Activated naive CD4-positive, alpha-beta T cell treated with anti-CD3 and anti-CD28 coated beads, Interleukin-2, amount 10 ng/mL, durations not matched to agents 7 days and 5 days (primary cell): ENCODE results near the gene FYCO1.

ENCODE experiments used
- CTCF ChIA-PET: fragments of 350-600 bp; sonication (Branson Sonifier 250); formaldehyde crosslinking; loops from one replicate; lab custom pipeline; 2021; ENCODE audit warnings: antibody characterized with exemption; lab: Charles Lee
- DNase-seq: peaks from one replicate; pipeline ENCODE4 v3.0.0-alpha.2; 2020
- H3K27ac Mint-ChIP-seq: one replicate; pipeline ENCODE4 v1.8.0; 2021; ENCODE audit warnings: mild to moderate bottlenecking, moderate library complexity, mixed read lengths
- H3K27me3 Mint-ChIP-seq: one replicate; pipeline ENCODE4 v1.8.0; 2021; ENCODE audit warnings: mild to moderate bottlenecking, mixed read lengths
- H3K36me3 Mint-ChIP-seq: one replicate; pipeline ENCODE4 v1.8.0; 2021; ENCODE audit warnings: mixed read lengths
- H3K4me1 Mint-ChIP-seq: one replicate; pipeline ENCODE4 v1.8.0; 2021; ENCODE audit warnings: mixed read lengths
- H3K4me3 Mint-ChIP-seq: one replicate; pipeline ENCODE4 v1.8.0; 2021; ENCODE audit warnings: mild to moderate bottlenecking, moderate library complexity, mixed read lengths
- H3K9me3 Mint-ChIP-seq: one replicate; pipeline ENCODE4 v1.8.0; 2021; ENCODE audit warnings: mixed read lengths

FYCO1 gene

DNA sequence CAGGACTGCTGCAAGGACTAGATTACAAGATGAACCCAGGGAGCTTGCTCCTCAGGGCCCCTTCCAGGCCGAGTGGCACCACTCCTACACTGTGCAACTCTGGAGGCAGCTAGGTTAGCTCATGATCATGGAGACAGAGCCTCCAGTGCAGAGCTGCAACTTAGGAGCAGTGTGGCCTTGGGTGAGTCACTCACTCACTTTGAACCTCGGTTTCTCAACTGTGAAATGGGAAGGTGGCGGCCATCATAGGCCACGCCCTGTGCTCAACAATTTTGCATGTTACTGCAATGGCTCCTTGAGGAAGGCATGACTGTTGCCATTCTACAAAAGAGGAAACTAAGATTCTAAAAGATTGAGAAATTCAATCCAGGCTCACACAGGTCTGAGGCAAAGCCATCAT is 63.5 kb downstream of the FYCO1 start:
- no peak for DNase-seq
- Mint-ChIP-seq H3K27me3 (no peaks in the 10 kb centered on the region), H3K27ac (no peak overlapping the region), H3K4me1 (no peaks in the 10 kb centered on the region), H3K4me3 (no peak overlapping the region), H3K36me3 (peaks cover 71% of the 10 kb centered on the region), H3K9me3 (no peaks in the 10 kb centered on the region)
- CTCF ChIA-PET, result interaction anchor here (1.0 to 10.0 kb wide), 3 partner anchors 146 to 171 kb away, joined by 4 to 87 read pairs (median 86); no protein-coding TSS in a partner anchor

DNA sequence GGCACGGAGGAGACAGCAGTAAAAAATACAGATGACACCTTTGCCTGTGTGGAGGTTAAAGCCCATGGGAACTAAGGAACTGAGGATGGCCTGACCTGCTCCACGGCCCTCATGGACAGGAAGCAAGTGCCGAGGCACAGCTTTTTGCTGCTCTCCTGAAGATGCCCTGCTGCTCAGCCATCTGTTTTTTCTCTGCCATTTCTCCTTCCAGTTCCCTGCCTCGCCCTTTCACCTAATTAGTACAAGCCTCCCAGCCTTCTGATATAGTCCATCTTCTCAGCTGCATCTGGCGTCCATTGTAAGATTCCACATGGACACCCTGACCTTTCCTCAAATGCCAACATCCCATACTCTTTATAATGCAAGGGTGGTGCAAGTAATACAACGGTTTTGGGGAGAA is 64.1 kb downstream of the FYCO1 start:
- Mint-ChIP-seq H3K4me3 (no peak overlapping the region), H3K27me3 (no peaks in the 10 kb centered on the region), H3K27ac (no peak overlapping the region), H3K4me1 (no peaks in the 10 kb centered on the region), H3K36me3 (peaks cover 74% of the 10 kb centered on the region), H3K9me3 (no peaks in the 10 kb centered on the region)
- CTCF ChIA-PET, result interaction anchor here (1.0 to 10.0 kb wide), 3 partner anchors 147 to 170 kb away, joined by 4 to 87 read pairs (median 86); no protein-coding TSS in a partner anchor
- no peak for DNase-seq

DNA sequence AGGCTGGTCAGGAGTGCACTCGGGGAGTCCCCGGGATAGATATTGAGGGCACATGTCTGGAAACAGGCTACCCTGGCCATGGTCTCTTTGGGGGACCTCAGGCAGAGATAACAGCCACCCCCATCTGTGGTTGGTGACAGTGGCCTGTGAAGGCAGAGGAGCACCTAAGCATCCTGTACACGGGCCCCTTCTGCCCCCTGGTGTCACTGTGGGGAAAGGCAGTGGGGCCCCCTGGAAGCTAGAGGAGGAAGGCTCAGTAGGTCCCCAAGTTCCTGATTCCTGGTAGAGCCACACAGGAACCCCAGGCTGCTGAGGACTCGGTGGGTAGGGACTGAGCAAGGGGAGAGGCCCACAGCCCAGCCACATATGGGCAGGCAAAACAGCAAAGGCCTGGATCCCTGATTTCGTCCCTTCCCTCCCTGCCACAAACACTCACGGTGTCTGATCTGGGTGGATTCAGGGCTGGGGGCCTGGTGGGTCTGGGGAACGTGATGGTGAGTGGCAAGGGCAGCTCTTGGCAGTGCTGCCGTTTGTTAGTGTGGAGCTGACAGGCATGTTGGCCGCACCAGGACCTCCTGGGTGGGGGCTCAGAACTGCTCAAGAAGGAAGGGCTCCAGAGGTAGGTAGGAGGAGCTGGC is 66.5 kb downstream of the FYCO1 start:
- Mint-ChIP-seq H3K9me3 (no peaks in the 10 kb centered on the region), H3K4me1 (no peaks in the 10 kb centered on the region), H3K4me3 (no peak overlapping the region), H3K36me3 (peaks cover 70% of the 10 kb centered on the region), H3K27me3 (no peaks in the 10 kb centered on the region), H3K27ac (no peak overlapping the region)
- peak; percentile 78 for DNase-seq
- CTCF ChIA-PET, result interaction anchor here (0.6 to 10.0 kb wide), 17 partner anchors 10 to 258 kb away, joined by 3 to 87 read pairs (median 3); partner anchors contain the start of gene LZTFL1

DNA sequence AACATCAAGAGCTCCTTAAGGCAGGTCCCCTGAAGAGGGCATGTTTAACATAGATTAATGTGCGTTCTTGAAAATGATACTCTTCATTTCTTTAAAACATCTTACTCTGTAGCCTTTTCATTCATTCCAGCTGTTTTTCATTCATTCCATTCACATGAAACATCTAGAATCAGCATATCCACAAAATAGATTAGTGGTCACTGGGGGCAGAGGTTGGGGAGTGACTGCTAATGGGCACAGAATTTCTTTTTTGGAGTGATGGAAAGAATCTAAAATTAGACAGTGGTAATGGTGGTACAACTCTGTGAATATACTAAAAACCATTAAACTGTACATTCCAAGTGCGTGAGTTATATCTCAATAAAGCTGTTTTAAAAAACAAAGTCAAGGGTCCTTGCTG is 67.7 kb downstream of the FYCO1 start:
- Mint-ChIP-seq H3K4me1 (no peaks in the 10 kb centered on the region), H3K27me3 (no peaks in the 10 kb centered on the region), H3K36me3 (peaks cover 65% of the 10 kb centered on the region)

DNA sequence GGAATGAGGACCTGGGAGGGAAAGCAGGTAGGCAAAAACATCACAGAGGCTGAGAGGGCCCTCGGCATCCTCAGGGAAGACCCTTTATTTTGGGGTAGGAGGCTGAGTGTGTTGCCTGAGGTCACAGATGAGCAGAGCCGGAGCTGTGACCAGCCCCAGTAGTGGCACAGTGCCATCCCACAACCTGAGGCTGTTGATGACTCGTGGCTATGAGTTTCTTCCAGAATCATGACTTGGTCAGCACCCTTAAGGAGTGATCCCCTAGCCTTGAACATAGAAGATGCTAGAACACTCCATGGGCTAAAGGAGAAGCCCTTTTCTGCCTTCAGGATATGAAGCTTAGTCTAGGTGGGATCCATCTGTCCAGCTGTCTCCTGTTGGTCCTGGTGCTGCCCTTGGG is 71.9 kb downstream of the FYCO1 start:
- no peak for DNase-seq
- H3K4me1 Mint-ChIP-seq, result peaks cover 9% of the 10 kb centered on the region
- H3K36me3 Mint-ChIP-seq, result peaks cover 63% of the 10 kb centered on the region
- no peak overlapping the region for H3K4me3 Mint-ChIP-seq
- H3K9me3 Mint-ChIP-seq, result no peaks in the 10 kb centered on the region
- peak overlapping the region; percentile 34 for H3K27ac Mint-ChIP-seq
- no peaks in the 10 kb centered on the region for H3K27me3 Mint-ChIP-seq
- CTCF ChIA-PET, result interaction anchor here (0.7 to 10.0 kb wide), 3 partner anchors 162 to 414 kb away, joined by 3 to 87 read pairs (median 3); no protein-coding TSS in a partner anchor

More for the DNA sequence above, 67.7 kb downstream of the FYCO1 start:
- CTCF ChIA-PET, result interaction anchor here (1.1 to 10.0 kb wide), 5 partner anchors 9 to 166 kb away, joined by 3 to 87 read pairs (median 3); no protein-coding TSS in a partner anchor
- Mint-ChIP-seq H3K27ac (no peak overlapping the region), H3K9me3 (no peaks in the 10 kb centered on the region), H3K4me3 (no peak overlapping the region)
- no peak for DNase-seq

DNA sequence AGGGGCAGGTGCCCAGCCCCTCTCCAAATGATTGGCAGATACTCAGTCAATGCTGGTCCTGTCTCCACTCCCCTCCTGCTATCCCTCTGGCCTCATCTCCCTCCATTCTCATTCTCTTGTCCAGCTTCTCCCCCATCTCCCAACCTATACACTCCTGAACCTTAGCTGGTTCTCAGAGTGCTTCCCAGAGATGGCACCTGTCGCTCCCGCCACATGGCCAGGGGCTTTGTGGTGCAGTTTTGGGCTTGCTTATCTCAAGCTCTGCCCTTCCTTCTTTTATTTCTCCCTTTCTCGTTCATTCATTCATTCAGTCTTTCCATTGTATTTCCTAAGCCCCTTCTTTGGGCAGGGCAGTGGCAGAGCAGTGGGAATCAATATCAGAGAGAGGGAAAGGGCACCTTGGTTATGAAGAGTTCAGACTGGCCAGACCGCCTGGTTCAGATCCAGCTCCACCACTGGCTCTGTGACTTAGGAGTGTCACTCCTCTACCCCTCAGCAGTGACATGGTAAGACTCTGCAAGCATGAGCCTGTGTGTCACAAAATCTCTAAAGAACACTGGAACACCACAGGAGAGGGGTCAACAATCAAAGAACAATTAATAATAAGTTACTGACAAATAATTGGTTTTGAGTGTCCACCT is 72.6 kb downstream of the FYCO1 start:
- CTCF ChIA-PET, result interaction anchor here (0.7 to 10.0 kb wide), 5 partner anchors 11 to 414 kb away, joined by 3 to 87 read pairs (median 3); no protein-coding TSS in a partner anchor
- Mint-ChIP-seq H3K36me3 (peaks cover 63% of the 10 kb centered on the region), H3K27ac (peak overlapping the region; percentile 66), H3K4me1 (peaks cover 9% of the 10 kb centered on the region), H3K4me3 (no peak overlapping the region), H3K9me3 (no peaks in the 10 kb centered on the region), H3K27me3 (no peaks in the 10 kb centered on the region)
- no peak for DNase-seq

DNA sequence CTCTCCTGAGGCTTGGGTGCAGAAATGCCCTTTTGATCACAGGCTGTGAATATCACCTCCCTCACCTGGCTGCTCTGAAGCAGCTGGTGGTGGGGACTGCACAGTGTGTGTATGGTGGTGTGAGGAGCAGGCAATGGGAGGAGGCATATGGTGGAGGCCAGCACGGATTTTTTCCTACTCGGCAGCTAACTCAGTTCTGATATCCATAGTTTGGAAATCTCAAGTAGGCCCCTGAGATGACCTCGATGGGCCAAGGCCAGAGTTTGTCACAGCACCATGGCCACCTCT is 73.6 kb downstream of the FYCO1 start:
- no peak overlapping the region for H3K4me3 Mint-ChIP-seq
- no peaks in the 10 kb centered on the region for H3K27me3 Mint-ChIP-seq
- no peak overlapping the region for H3K27ac Mint-ChIP-seq
- H3K36me3 Mint-ChIP-seq, result peaks cover 54% of the 10 kb centered on the region
- peaks cover 14% of the 10 kb centered on the region for H3K4me1 Mint-ChIP-seq
- no peak for DNase-seq
- CTCF ChIA-PET, result interaction anchor here (1.4 kb wide), 1 partner anchor 40 kb away, joined by 3 read pairs; no protein-coding TSS in a partner anchor
- no peaks in the 10 kb centered on the region for H3K9me3 Mint-ChIP-seq

DNA sequence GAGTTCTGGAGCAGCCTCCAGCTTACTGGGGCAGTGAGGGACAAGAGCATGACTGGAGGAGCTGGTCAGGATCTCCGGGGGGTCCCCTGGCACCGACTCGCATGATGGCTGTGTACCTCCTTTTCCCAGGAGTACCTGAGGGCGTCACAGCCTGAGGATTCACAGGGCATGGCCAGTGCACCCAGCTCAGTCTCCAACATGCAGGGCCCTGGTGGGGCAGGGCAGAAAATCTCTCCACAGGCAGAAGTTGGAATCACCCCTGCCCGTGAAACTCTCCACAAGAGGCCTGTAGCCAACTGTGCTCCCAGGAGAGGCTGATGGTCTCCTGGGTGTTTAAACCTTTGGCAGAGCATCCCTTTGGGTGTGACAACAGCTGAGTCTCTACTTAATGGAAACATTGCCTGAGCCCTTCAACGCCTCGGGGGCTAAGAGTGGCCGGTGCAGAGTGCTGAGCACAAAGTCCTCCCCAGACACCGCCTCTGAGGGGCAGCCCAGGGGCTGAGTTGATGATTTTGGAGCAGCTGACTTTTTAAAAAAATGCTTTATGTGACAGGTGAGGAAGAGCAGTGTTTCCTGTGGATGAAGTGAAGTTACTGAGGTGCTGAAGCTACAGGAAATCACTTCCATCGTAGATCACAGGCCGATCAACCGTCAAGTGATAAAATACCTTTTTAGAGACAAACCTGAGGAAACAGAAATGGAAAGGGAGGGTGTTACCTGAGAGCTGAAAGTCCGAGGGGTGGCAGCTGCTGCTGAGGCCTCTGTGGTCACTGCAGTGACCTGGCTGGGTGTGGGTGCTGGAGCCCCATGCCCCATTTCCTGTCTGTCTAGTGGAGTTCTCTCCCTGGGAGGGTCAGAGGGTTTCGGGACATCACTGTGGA is 74.2 kb downstream of the FYCO1 start:
- H3K4me3 Mint-ChIP-seq, result no peak overlapping the region
- no peak overlapping the region for H3K27ac Mint-ChIP-seq
- H3K9me3 Mint-ChIP-seq, result no peaks in the 10 kb centered on the region
- H3K27me3 Mint-ChIP-seq, result peaks cover 5% of the 10 kb centered on the region
- H3K36me3 Mint-ChIP-seq, result peaks cover 50% of the 10 kb centered on the region
- H3K4me1 Mint-ChIP-seq, result peaks cover 19% of the 10 kb centered on the region
- no peak for DNase-seq
- CTCF ChIA-PET, result interaction anchor here (0.8 to 1.5 kb wide), 4 partner anchors 12 to 158 kb away, joined by 3 to 5 read pairs (median 4); no protein-coding TSS in a partner anchor

DNA sequence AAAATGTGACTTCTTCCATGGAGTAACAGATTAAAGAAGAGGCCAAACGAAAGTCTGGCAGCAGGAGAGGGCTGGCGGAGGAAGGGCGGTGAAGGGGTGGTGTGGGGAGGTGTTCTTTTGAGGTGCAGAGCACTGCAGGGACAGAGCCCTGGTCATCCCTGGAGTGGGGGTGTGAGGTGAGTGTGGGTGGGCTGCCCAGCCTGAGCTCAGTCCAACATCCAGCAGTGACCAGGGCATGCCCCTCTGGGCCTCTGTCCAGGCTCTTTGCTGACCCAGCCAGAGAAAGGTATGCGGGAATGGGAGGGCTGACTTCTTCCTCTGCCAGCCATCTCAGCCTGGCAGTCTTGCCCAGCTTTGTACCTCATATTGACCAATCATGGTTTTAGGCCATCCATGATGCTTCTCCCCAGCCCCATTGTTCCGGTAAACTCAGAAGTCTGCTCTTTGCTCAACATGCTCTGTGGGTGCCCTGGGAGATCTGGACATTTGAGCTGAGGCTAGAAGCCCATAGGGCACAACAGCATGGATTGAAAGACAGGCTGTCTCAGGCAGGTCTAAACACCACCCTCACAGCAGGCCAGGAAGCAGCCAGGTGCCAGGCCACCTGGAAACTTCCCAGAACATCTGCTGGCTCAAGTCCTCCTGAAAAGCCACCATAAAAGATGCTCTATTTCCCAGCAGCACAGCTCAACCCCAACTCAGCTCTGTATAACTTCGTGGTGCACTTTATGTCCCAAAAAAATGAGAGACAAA is 78.3 kb downstream of the FYCO1 start:
- Mint-ChIP-seq H3K27ac (no peak overlapping the region), H3K27me3 (peaks cover 41% of the 10 kb centered on the region), H3K36me3 (peaks cover 29% of the 10 kb centered on the region), H3K4me3 (no peak overlapping the region), H3K4me1 (peaks cover 39% of the 10 kb centered on the region), H3K9me3 (no peaks in the 10 kb centered on the region)
- DNase-seq, result no peak
- CTCF ChIA-PET, result interaction anchor here (1.1 kb wide), 1 partner anchor 11 kb away, joined by 3 read pairs; no protein-coding TSS in a partner anchor

DNA sequence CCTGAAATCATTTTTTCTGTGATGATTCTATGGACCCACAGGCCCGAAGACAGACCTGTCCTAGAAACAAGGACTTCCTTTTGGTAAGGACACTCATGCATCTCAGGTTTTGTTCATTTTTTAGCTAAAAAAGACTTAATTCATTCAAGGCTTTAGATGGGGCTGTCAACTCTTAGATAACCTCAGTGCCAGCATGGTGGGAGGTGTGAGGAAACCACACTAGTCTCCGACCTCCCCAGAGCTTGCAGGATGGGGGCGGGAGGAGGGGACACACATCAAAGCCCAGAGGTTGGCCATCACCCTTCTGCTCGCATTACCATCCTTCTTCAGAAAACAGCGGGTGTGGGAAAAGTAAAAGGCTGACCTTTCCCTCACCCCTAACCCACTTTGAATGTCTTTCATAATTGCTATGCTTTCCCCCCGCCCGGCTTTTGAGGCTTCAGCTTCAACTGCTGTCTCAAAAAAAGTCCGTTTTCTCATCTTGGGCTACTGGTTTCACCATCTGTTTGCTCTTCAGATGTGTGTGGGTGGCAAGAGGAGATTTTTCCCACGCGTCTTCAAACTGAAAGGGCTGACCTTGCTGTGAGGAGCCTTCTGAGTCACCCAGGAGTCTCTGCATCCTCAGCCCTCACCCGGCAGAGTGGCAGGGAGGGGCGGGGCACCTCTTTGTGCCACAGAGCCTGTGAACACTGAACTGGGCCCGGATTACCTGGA is 79.9 kb downstream of the FYCO1 start:
- DNase-seq, result peak; percentile 77
- no peaks in the 10 kb centered on the region for H3K9me3 Mint-ChIP-seq
- H3K4me1 Mint-ChIP-seq, result peaks cover 31% of the 10 kb centered on the region
- peak overlapping the region; percentile 62 for H3K27ac Mint-ChIP-seq
- H3K36me3 Mint-ChIP-seq, result peaks cover 20% of the 10 kb centered on the region
- peak overlapping the region; percentile 39 for H3K4me3 Mint-ChIP-seq
- CTCF ChIA-PET, result no interaction called here
- H3K27me3 Mint-ChIP-seq, result peaks cover 58% of the 10 kb centered on the region

DNA sequence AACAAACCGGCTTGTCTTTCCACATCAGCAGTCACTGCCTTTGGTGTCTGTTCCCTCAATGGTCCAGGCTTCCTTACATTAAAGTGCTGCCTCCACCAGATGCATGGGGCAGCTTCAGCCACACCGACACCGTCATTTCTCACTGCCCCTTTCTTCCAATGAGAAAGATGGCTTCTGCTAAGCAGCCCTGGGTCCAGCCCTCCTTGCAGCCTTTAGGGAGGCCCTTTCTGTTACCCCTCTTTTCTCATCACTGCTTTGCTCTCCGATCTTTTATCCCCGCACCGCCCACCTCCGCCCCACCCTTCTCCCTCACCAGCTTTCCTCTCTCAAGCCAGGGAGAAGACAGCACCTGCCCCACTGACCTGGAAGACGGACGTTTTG is 80.6 kb downstream of the FYCO1 start:
- no peak for DNase-seq
- Mint-ChIP-seq H3K27me3 (peaks cover 64% of the 10 kb centered on the region), H3K36me3 (peaks cover 20% of the 10 kb centered on the region), H3K4me1 (peaks cover 33% of the 10 kb centered on the region), H3K4me3 (no peak overlapping the region), H3K9me3 (no peaks in the 10 kb centered on the region), H3K27ac (peak overlapping the region; percentile 28)
- CTCF ChIA-PET, result no interaction called here

DNA sequence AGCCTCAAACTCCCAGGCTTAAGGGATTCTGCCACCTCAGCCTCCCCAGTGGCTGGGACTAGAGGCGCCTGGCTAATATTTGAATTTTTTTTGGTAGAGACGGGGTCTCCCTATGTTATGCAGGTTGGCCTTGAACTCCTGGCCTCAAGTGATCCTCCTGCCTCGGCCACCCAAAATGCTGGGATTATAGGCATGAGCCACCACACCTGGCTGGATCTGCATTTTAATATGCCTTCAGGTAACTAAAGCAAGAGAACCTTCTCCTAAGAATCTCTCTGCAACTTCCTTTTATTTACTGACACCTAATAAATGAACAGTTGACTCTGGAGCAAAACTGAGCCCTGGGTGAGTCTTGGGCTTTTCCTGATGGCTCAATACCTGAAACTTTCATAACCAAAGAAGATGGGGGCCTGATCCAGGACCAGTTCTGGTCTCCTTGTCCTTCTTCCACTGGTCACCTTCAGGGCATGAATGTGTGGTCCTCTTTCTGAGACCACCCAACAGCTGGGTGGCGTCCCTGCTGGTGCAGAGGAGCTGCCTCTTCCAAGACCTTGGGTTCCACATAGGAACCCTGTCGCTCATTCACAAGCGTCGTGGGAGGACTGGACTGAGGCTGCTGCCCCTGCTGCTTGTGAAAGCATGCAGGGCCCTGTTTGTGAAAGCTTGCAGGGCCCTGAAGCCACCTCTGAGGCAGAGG is 81.1 kb downstream of the FYCO1 start:
- H3K27ac Mint-ChIP-seq, result no peak overlapping the region
- H3K4me1 Mint-ChIP-seq, result peaks cover 36% of the 10 kb centered on the region
- H3K9me3 Mint-ChIP-seq, result no peaks in the 10 kb centered on the region
- DNase-seq, result no peak
- H3K4me3 Mint-ChIP-seq, result no peak overlapping the region
- peaks cover 69% of the 10 kb centered on the region for H3K27me3 Mint-ChIP-seq
- H3K36me3 Mint-ChIP-seq, result peaks cover 23% of the 10 kb centered on the region
- CTCF ChIA-PET, result no interaction called here
